GM18517 (cell line): Measurements from ENCODE around the gene DCTN3.

Experiments used
- ATAC-seq: cut with Tn5 transposase; IDR thresholded peaks from one replicate; pipeline ENCODE4 v1.9.1; 2021; ENCODE audit warnings: mild to moderate bottlenecking, moderate library complexity; ENCODE audit not compliant: unreplicated experiment

Gene DCTN3

GRCh38 chr9:34575241-34575640 is 45.1 kb downstream of the DCTN3 start:
- ATAC-seq: no peak

- ATAC-seq: no peak
Observed at GRCh38 chr9:34574571-34574970, 45.7 kb downstream of the DCTN3 start.

GRCh38 chr9:34573599-34574325 is 46.5 kb downstream of the DCTN3 start:
- no peak for ATAC-seq

- ATAC-seq: no peak
Observed at GRCh38 chr9:34572628-34573027, 47.7 kb downstream of the DCTN3 start.

GRCh38 chr9:34572092-34572491 is 48.2 kb downstream of the DCTN3 start:
- ATAC-seq: no peak

- ATAC-seq: no peak
Observed at GRCh38 chr9:34571481-34571810, 48.8 kb downstream of the DCTN3 start.

GRCh38 chr9:34570809-34571480 is 49.4 kb downstream of the DCTN3 start:
- no peak for ATAC-seq

GRCh38 chr9:34570376-34570775 is 49.9 kb downstream of the DCTN3 start:
- no peak for ATAC-seq

- no peak for ATAC-seq
Observed at GRCh38 chr9:34568774-34569173, 51.5 kb downstream of the DCTN3 start.

GRCh38 chr9:34568133-34568532 is 52.2 kb downstream of the DCTN3 start:
- no peak for ATAC-seq

- ATAC-seq: no peak
Observed at GRCh38 chr9:34566972-34567371, 53.3 kb downstream of the DCTN3 start.

- ATAC-seq: no peak
Observed at GRCh38 chr9:34566322-34566721, 54.0 kb downstream of the DCTN3 start.

- ATAC-seq: no peak
Observed at GRCh38 chr9:34565856-34566255, 54.4 kb downstream of the DCTN3 start.

GRCh38 chr9:34564617-34565016 is 55.7 kb downstream of the DCTN3 start:
- no peak for ATAC-seq
